ENCODE results near the gene TNS3. TPM values are rescaled to one million over a fixed set of nuclear protein-coding genes. Genes with fewer than 3 reads are reported as not detected.

TNS3 gene
- total and polyA plus RNA-seq, 2 of the 13 experiments (the other 11 are each of a cell fraction or from before 2014, with no cell fraction given) = 52.9 to 55.7 TPM

DNA sequence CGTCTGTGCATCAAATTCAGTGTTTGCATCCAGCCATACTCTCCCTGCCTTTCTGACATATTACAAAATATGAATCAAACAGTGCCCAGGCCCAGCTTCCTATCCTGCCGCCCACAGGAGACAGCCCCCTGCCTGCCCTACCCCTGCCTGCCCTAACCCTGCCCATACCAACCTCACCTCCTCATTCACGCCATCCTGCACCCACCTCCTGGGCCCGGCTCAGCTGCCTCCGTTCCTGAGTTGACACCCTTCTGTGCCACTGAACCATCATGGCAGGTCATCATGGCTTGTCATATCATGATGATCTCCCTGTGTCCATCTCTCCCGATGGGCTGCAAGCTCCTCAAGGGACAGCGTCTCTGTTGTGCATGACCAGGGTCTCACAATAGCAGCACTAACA is 72.3 kb downstream of the TNS3 start:
- in situ Hi-C loops (cut with HindIII; ENCODE audit: extremely low pct_ligation_motif_present, low pct_unique_long_range_greater_than_20kb) (no loop called here), intact Hi-C loops (cut with micrococcal nuclease; ENCODE audit: unreplicated experiment) (no loop called here)
- FAIRE-seq = no peak
- Histone ChIP-seq H3K9ac (ENCODE audit: insufficient read depth, low read depth, low read length) (no peak overlapping the region), H4K20me1 (ENCODE audit: insufficient read depth, low read length) (peaks cover 44% of the 10 kb centered on the region), H3K79me2 (ENCODE audit: insufficient read depth, low read length) (peaks cover 94% of the 10 kb centered on the region), H3K27me3 (ENCODE audit: control insufficient read depth in 1 of 2, insufficient read depth in 2 of 2, low read length in 2 of 2) (no peaks in the 10 kb centered on the region), H3K4me1 (ENCODE audit: insufficient read depth, low read length) (peaks cover 65% of the 10 kb centered on the region), H3K27ac (ENCODE audit: extremely low read length, insufficient read depth, low read length) (no peak overlapping the region), H3K4me3 (replicated peaks in 1 of 3; ENCODE audit: insufficient read depth in 1 of 3, low read depth in 2 of 3, low read length in 3 of 3) (no peak overlapping the region), H3K4me2 (ENCODE audit: low read depth, low read length) (no peak overlapping the region), H2AFZ (ENCODE audit: low read length) (no peak overlapping the region), H3K9me3 (ENCODE audit: low read length) (no peaks in the 10 kb centered on the region), H3K36me3 (replicated peaks in 1 of 2; ENCODE audit: control insufficient read depth in 1 of 2, insufficient read depth in 2 of 2, low read length in 2 of 2) (peaks cover 21 to 70% of the 10 kb centered on the region in 2 experiments)
- 90% methylated on average over 7 of the region's 7 CpGs for WGBS (ENCODE audit: low lambda C conversion rate)
- TF ChIP-seq ZNF143 (CRISPR knock-in tag; IDR thresholded peaks at IDR 0.05) = 0 out of 2 replicates have a peak, but pooled peaks have one; percentile 20
- TF ChIP-seq TBL1XR1 (IDR thresholded peaks at IDR 0.05; ENCODE audit: borderline replicate concordance, low read length, partially characterized antibody) = no peak
- no peak for ATAC-seq
- no TSS peak for BruUV-seq (replicated peaks)
- CTCF ChIA-PET (ENCODE audit: low intra/inter-chr PET ratio, low total read pairs) = no interaction called here
- no peak for DNase-seq (ENCODE audit: low spot score)
- POLR2A ChIA-PET = no interaction called here

DNA sequence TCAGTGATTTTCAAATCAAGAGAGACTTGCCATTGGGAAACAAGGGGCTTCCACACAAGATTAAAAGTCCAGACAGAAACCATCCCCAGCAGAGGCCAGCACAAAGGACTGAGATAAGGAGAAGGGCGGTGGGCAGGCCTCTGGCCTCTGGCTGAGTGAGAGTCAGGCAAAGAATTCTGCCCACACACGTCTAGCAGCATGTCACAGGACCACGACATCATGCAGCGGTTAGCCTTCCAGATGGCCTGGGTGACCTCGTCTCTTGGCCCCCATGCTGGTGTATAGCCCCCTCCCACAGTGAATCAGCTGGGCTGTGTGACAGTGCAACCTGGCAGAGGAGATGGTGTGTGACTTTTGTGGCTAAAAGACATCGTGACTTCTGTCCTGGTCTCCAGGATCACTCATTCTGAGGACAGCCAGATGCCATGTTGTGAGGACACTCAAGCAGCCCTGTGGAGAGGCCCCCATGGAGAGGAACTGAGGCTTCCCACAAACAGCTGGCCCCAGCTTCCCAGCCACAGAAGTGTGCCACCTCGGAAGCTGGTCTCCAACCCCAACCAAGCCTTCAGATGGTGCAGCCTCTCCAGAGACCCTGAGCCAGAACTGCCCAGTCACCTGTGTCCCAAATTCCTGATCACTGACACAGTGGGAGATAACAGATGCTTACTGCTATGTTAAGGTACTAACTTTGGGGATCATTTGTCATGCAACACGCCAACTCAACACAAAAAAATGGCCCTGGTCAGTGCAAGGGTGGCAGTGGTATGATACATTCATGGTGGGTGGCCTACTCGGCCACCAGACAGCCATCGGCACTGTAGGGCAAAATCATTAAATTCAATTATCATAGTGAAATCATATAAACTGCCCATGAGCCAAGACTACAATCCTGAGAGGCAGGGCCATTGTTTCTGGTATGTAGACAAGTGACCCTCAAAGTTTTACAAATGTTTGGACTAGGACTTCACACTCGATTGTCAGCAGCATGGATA is 73.2 kb downstream of the TNS3 start:
- CTCF ChIA-PET (ENCODE audit: low intra/inter-chr PET ratio, low total read pairs) = no interaction called here
- peak; percentile 27 for DNase-seq (ENCODE audit: low spot score)
- TF ChIP-seq, protein P1, sequence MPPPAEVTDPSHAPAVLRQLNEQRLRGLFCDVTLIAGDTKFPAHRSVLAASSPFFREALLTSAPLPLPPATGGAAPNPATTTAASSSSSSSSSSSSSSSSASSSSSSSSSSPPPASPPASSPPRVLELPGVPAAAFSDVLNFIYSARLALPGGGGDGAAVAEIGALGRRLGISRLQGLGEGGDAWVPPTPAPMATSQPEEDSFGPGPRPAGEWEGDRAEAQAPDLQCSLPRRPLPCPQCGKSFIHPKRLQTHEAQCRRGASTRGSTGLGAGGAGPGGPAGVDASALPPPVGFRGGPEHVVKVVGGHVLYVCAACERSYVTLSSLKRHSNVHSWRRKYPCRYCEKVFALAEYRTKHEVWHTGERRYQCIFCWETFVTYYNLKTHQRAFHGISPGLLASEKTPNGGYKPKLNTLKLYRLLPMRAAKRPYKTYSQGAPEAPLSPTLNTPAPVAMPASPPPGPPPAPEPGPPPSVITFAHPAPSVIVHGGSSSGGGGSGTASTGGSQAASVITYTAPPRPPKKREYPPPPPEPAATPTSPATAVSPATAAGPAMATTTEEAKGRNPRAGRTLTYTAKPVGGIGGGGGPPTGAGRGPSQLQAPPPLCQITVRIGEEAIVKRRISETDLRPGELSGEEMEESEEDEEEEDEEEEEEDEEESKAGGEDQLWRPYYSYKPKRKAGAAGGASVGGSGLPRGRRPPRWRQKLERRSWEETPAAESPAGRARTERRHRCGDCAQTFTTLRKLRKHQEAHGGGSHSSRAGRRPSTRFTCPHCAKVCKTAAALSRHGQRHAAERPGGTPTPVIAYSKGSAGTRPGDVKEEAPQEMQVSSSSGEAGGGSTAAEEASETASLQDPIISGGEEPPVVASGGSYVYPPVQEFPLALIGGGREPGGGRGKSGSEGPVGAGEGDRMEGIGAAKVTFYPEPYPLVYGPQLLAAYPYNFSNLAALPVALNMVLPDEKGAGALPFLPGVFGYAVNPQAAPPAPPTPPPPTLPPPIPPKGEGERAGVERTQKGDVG (CRISPR knock-in tag; IDR thresholded peaks at IDR 0.05; ENCODE audit: borderline replicate concordance) = 0 out of 2 replicates have a peak, but pooled peaks have one; percentile 47
- TF ChIP-seq SP5 (CRISPR knock-in tag; IDR thresholded peaks at IDR 0.05; ENCODE audit: borderline replicate concordance, low read depth) (no peak), ZBTB38 (CRISPR knock-in tag; IDR thresholded peaks at IDR 0.05) (peak; percentile 34; the same call in 1 of the 2 replicates), NCOA1 (CRISPR knock-in tag; IDR thresholded peaks at IDR 0.05) (no peak), POLR2G (IDR thresholded peaks at IDR 0.05; ENCODE audit: low read depth, low read length) (0 out of 2 replicates have a peak, but pooled peaks have one; percentile 22), CEBPG (CRISPR knock-in tag; IDR thresholded peaks at IDR 0.05) (no peak), ZNF816 (CRISPR knock-in tag; IDR thresholded peaks at IDR 0.05; ENCODE audit: borderline replicate concordance) (no peak), ZNF225 (CRISPR knock-in tag; IDR thresholded peaks at IDR 0.05) (no peak)
- TF ChIP-seq, protein P2, sequence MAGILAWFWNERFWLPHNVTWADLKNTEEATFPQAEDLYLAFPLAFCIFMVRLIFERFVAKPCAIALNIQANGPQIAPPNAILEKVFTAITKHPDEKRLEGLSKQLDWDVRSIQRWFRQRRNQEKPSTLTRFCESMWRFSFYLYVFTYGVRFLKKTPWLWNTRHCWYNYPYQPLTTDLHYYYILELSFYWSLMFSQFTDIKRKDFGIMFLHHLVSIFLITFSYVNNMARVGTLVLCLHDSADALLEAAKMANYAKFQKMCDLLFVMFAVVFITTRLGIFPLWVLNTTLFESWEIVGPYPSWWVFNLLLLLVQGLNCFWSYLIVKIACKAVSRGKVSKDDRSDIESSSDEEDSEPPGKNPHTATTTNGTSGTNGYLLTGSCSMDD (CRISPR knock-in tag; IDR thresholded peaks at IDR 0.05) = no peak

More for the DNA sequence above, 73.2 kb downstream of the TNS3 start:
- H2AFZ ChIP-seq (ENCODE audit: low read length) = no peak overlapping the region
- no peak overlapping the region for H3K4me3 ChIP-seq (replicated peaks in 1 of 3; ENCODE audit: insufficient read depth in 1 of 3, low read depth in 2 of 3, low read length in 3 of 3)
- H3K27ac ChIP-seq (ENCODE audit: extremely low read length, insufficient read depth, low read length) = no peak overlapping the region
- POLR2A ChIA-PET = no interaction called here
- H3K4me2 ChIP-seq (ENCODE audit: low read depth, low read length) = no peak overlapping the region
- ATAC-seq (peak; percentile 42), FAIRE-seq (no peak)
- H3K79me2 ChIP-seq (ENCODE audit: insufficient read depth, low read length) = peaks cover 94% of the 10 kb centered on the region
- in situ Hi-C loops (cut with HindIII; ENCODE audit: extremely low pct_ligation_motif_present, low pct_unique_long_range_greater_than_20kb) = no loop called here
- peaks cover 46% of the 10 kb centered on the region for H4K20me1 ChIP-seq (ENCODE audit: insufficient read depth, low read length)
- peaks cover 26 to 79% of the 10 kb centered on the region in 2 experiments for H3K36me3 ChIP-seq (replicated peaks in 1 of 2; ENCODE audit: control insufficient read depth in 1 of 2, insufficient read depth in 2 of 2, low read length in 2 of 2)
- 88% methylated on average over 8 of the region's 11 CpGs for WGBS (ENCODE audit: low lambda C conversion rate)
- peaks cover 64% of the 10 kb centered on the region for H3K4me1 ChIP-seq (ENCODE audit: insufficient read depth, low read length)
- H3K9ac ChIP-seq (ENCODE audit: insufficient read depth, low read depth, low read length) = no peak overlapping the region
- H3K9me3 ChIP-seq (ENCODE audit: low read length) = no peaks in the 10 kb centered on the region
- H3K27me3 ChIP-seq (ENCODE audit: control insufficient read depth in 1 of 2, insufficient read depth in 2 of 2, low read length in 2 of 2) = no peaks in the 10 kb centered on the region
- intact Hi-C loops (cut with micrococcal nuclease; ENCODE audit: unreplicated experiment) = no loop called here
- BruUV-seq (replicated peaks) = no TSS peak

All from HepG2 (cell line).